CD4-positive, alpha-beta T cell treated with Interleukin-15 for 1 hour (primary cell): ENCODE measurements around the gene EPHA2.
"Not testable (repeated sequence)": the region's sequence is repeated elsewhere in the genome, so short reads cannot be mapped to it uniquely, and the experiment has no call there.

ENCODE experiments used
- DNase-seq: peaks from one replicate; pipeline ENCODE4 v3.0.0-alpha.2; 2020

Gene EPHA2

GRCh38 chr1:16183765-16184556 is 28.1 kb upstream of the EPHA2 start:
- DNase-seq, result no peak

GRCh38 chr1:16183179-16183578 is 27.3 kb upstream of the EPHA2 start:
- no peak for DNase-seq

- DNase-seq, result no peak
These were observed 26.2 kb upstream of the EPHA2 start for GRCh38 chr1:16181887-16182719.

GRCh38 chr1:16180291-16180824 is 24.5 kb upstream of the EPHA2 start:
- DNase-seq, result no peak

GRCh38 chr1:16178596-16179497 is 23.0 kb upstream of the EPHA2 start:
- no peak for DNase-seq

- DNase-seq, result no peak
These were observed 21.4 kb upstream of the EPHA2 start for GRCh38 chr1:16177306-16177705.

GRCh38 chr1:16176653-16177052 is 20.8 kb upstream of the EPHA2 start:
- no peak for DNase-seq

- no peak for DNase-seq
These were observed 20.0 kb upstream of the EPHA2 start for GRCh38 chr1:16175610-16176553.

GRCh38 chr1:16174886-16175598 is 19.2 kb upstream of the EPHA2 start:
- DNase-seq, result no peak

- no peak for DNase-seq
These were observed 18.5 kb upstream of the EPHA2 start for GRCh38 chr1:16174261-16174868.

- peak; percentile 44 for DNase-seq
These were observed 17.8 kb upstream of the EPHA2 start for GRCh38 chr1:16173447-16174260.

GRCh38 chr1:16172964-16173446 is 17.1 kb upstream of the EPHA2 start:
- peak; percentile 47 for DNase-seq

GRCh38 chr1:16172218-16172830 is 16.5 kb upstream of the EPHA2 start:
- no peak for DNase-seq

GRCh38 chr1:16171314-16172151 is 15.7 kb upstream of the EPHA2 start:
- DNase-seq, result no peak

- no peak for DNase-seq
These were observed 14.4 kb upstream of the EPHA2 start for GRCh38 chr1:16170283-16170673.

GRCh38 chr1:16168622-16169360 is 12.9 kb upstream of the EPHA2 start:
- DNase-seq, result no peak

GRCh38 chr1:16168144-16168495 is 12.3 kb upstream of the EPHA2 start:
- DNase-seq, result not testable (repeated sequence)
